HepG2 (cell line): Measurements from ENCODE around the gene CTNNBL1. TPM values are rescaled to one million over a fixed set of nuclear protein-coding genes. Genes with fewer than 3 reads are reported as not detected.
A peak's percentile ranks its signal among the peaks of the same experiment; 100 is the strongest.

ENCODE experiments used
- ATAC-seq: fragments of 200-7000 bp; cut with Tn5 transposase; 3 replicates; pipeline ENCODE4 v1.9.1; 2020; ENCODE audit warnings: mild to moderate bottlenecking, moderate library complexity
- BruUV-seq: library from RNA; stranded (reverse); fragments of 400-500 nt; replicated peaks from 2 replicates; lab custom pipeline; 2021; lab: Mats Ljungman, UMichigan
- CTCF ChIA-PET: fragments of 300-600 bp; formaldehyde crosslinking; extraction: SDS; loops from one replicate; lab custom pipeline; 2021; ENCODE audit warnings: low total read pairs, inconsistent platforms, low intra/inter-chr PET ratio; lab: Yijun Ruan, JAX
- POLR2A ChIA-PET: fragments of 350-600 bp; sonication (Branson Sonifier 250); formaldehyde crosslinking; loops from one replicate; lab custom pipeline; 2020; ENCODE audit warnings: antibody characterized with exemption, inconsistent platforms; lab: Yijun Ruan, JAX
- DNase-seq: peaks from one replicate; pipeline ENCODE4 v3.0.0-alpha.2; 2015; ENCODE audit warnings: low spot score
- FAIRE-seq: peaks from 3 replicates; lab custom pipeline; 2011; peaks lifted over from hg19 to GRCh38; lab: Jason Lieb, UNC
- H2AFZ ChIP-seq: one replicate; pipeline ENCODE4 v1.6.1; 2011; ENCODE audit warnings: low read length, inconsistent platforms
- H3K27ac ChIP-seq: fragments of 300-600 bp; 3 replicates; pipeline ENCODE4 v1.8.0; 2011; ENCODE audit warnings: mixed run types, mild to moderate bottlenecking, mixed read lengths, low read length, inconsistent platforms; ENCODE audit not compliant: insufficient read depth; ENCODE audit errors: extremely low read length
- H3K27me3 ChIP-seq, 2 experiments: fragments of 200-600 bp in 1 of 2; 2 replicates in 1 of 2; 3 replicates in 1 of 2; pipeline versions ENCODE4 v1.6.0 to v1.8.0; 2011; ENCODE audit warnings: low read length in 2 of 2, mild to moderate bottlenecking in 2 of 2, moderate library complexity in 2 of 2, inconsistent platforms in 1 of 2; ENCODE audit not compliant: insufficient read depth in 2 of 2, control insufficient read depth in 1 of 2
- H3K36me3 ChIP-seq, 2 experiments: fragments of 200-600 bp in 1 of 2; replicated peaks in 1 of 2; 2 replicates in 1 of 2; 3 replicates in 1 of 2; pipeline versions ENCODE4 v1.5.1 to v1.8.0; 2011; ENCODE audit warnings: low read length in 2 of 2, inconsistent platforms in 1 of 2; ENCODE audit not compliant: insufficient read depth in 2 of 2, control insufficient read depth in 1 of 2
- H3K4me1 ChIP-seq: 2 replicates; pipeline ENCODE4 v1.5.1; 2012; ENCODE audit warnings: low read length, inconsistent platforms; ENCODE audit not compliant: insufficient read depth
- H3K4me2 ChIP-seq: 2 replicates; pipeline ENCODE4 v1.6.0; 2011; ENCODE audit warnings: low read depth, low read length, inconsistent platforms
- H3K4me3 ChIP-seq, 3 experiments: fragments of 200-600 bp in 1 of 3; sonication (generic), shearing (Covaris generic) in 1 of 3; replicated peaks in 1 of 3; 2 replicates each; pipeline ENCODE4 v1.5.1; 2011 to 2016; ENCODE audit warnings: low read length in 3 of 3, inconsistent platforms in 2 of 3, low read depth in 2 of 3, mild to moderate bottlenecking in 2 of 3, control low read depth in 1 of 3, mixed read lengths in 1 of 3; ENCODE audit not compliant: insufficient read depth in 1 of 3
- H3K79me2 ChIP-seq: one replicate; pipeline ENCODE4 v1.6.1; 2011; ENCODE audit warnings: low read length, inconsistent platforms; ENCODE audit not compliant: insufficient read depth
- H3K9ac ChIP-seq: 2 replicates; pipeline ENCODE4 v1.6.0; 2011; ENCODE audit warnings: mild to moderate bottlenecking, low read depth, low read length, inconsistent platforms; ENCODE audit not compliant: insufficient read depth
- H3K9me3 ChIP-seq: 2 replicates; pipeline ENCODE4 v1.5.1; 2012; ENCODE audit warnings: mild to moderate bottlenecking, low read length
- H4K20me1 ChIP-seq: 2 replicates; pipeline ENCODE4 v1.6.0; 2011; ENCODE audit warnings: inconsistent platforms, mild to moderate bottlenecking, low read length, moderate library complexity; ENCODE audit not compliant: insufficient read depth
- BCL6 ChIP-seq: IDR thresholded peaks from 2 replicates; pipeline ENCODE4 v1.6.1; 2016; ENCODE audit warnings: missing genetic modification reagents, missing compliant biosample characterization
- CCAR2 ChIP-seq: fragments of 200-400 bp; formaldehyde crosslinking; optimal IDR thresholded peaks from 2 replicates; pipeline ENCODE3; 2018; ENCODE audit warnings: low read depth, mild to moderate bottlenecking, low read length, moderate library complexity
- ZBTB40 ChIP-seq, 2 experiments: fragments of 450-650 bp in 1 of 2; sonication (generic) in 1 of 2; formaldehyde crosslinking in 1 of 2; IDR thresholded peaks; 2 replicates each; pipeline versions ENCODE4 v1.6.1 to v1.8.0; 2016 to 2022; ENCODE audit warnings: antibody characterized with exemption in 1 of 2, mild to moderate bottlenecking in 1 of 2, missing genetic modification reagents in 1 of 2
- ZFP91 ChIP-seq: sonication (generic); formaldehyde crosslinking; IDR thresholded peaks from 2 replicates; pipeline ENCODE4 v1.9.0; 2022; ENCODE audit warnings: missing genetic modification reagents, mild to moderate bottlenecking, borderline replicate concordance
- ZNF224 ChIP-seq: sonication (generic); formaldehyde crosslinking; IDR thresholded peaks from 2 replicates; pipeline ENCODE4 v1.5.0; 2020; ENCODE audit warnings: mild to moderate bottlenecking, missing genetic modification reagents
- ZNF580 ChIP-seq: IDR thresholded peaks from 2 replicates; pipeline ENCODE4 v1.6.1; 2016; ENCODE audit warnings: low read depth, borderline replicate concordance
- ZNF691 ChIP-seq: sonication (generic); formaldehyde crosslinking; IDR thresholded peaks from 2 replicates; pipeline ENCODE4 v1.4.0; 2020; ENCODE audit warnings: missing genetic modification reagents, low read depth, mild to moderate bottlenecking, borderline replicate concordance
- ZNF768 ChIP-seq: sonication (generic); formaldehyde crosslinking; IDR thresholded peaks from 2 replicates; pipeline ENCODE4 v1.4.0; 2020; ENCODE audit warnings: missing genetic modification reagents
- ZNF772 ChIP-seq: sonication (generic); formaldehyde crosslinking; IDR thresholded peaks from 2 replicates; pipeline ENCODE4 v1.5.0; 2020; ENCODE audit warnings: mild to moderate bottlenecking, missing genetic modification reagents
- ZNF883 ChIP-seq: sonication (generic); formaldehyde crosslinking; IDR thresholded peaks from 2 replicates; pipeline ENCODE4 v1.5.1; 2020; ENCODE audit warnings: mild to moderate bottlenecking, missing genetic modification reagents; ENCODE audit errors: not compliant biosample characterization
- WGBS: methylation state at CpG from one replicate; pipeline ENCODE4 v1.1.6; 2017; ENCODE audit warnings: low lambda C conversion rate; 5-methylcytosine and 5-hydroxymethylcytosine counted together
- in situ Hi-C: cut with HindIII; loops from 2 replicates; pipeline ENCODE4 v1.10.0; 2017; ENCODE audit warnings: low pct_unique_long_range_greater_than_20kb; ENCODE audit not compliant: extremely low pct_ligation_motif_present
- intact Hi-C: fragments of 100-400 bp; cut with micrococcal nuclease; formaldehyde crosslinking; loops from one replicate; pipeline ENCODE4 v1.10.0; 2022; ENCODE audit not compliant: unreplicated experiment
- polyA plus RNA-seq, 8 experiments: library from polyadenylated mRNA; depleted of rRNA in 3 of 8; stranded (reverse) in 7 of 8; unstranded in 1 of 8; fragments of >200 nt; fragmentation: Illumina TruSeq in 4 of 8; extraction: Trizol in 4 of 8; gene quantifications; 2 replicates each; pipeline versions ENCODE4 v1.2.1 to v1.2.3, GENCODE V29; 2011 to 2016; ENCODE audit warnings: low read depth in 4 of 8, missing spikeins in 1 of 8, mixed read lengths in 1 of 8; ENCODE audit not compliant: insufficient read depth in 1 of 8
- total RNA-seq, 5 experiments: library from RNA; depleted of rRNA; stranded (reverse); fragments of >200 nt; fragmentation: Illumina TruSeq; extraction: Trizol; gene quantifications; 2 replicates each; pipeline ENCODE4 v1.2.3, GENCODE V29; 2016; ENCODE audit warnings: low read depth in 1 of 5

CTNNBL1 gene
- total and polyA plus RNA-seq, 2 of the 13 experiments (the other 11 are each of a cell fraction or from before 2014, with no cell fraction given), result 49.3 to 94.6 TPM

GRCh38 chr20:37896932-37897548 lies 203.2 kb downstream of the CTNNBL1 start:
- in situ Hi-C loops, result loop anchor here (5.0 to 10.0 kb wide), 2 partner anchors 242 to 330 kb away; no protein-coding TSS in a partner anchor
- 18% methylated on average over 12 of the region's 12 CpGs for WGBS
- Histone ChIP-seq H2AFZ (no peak overlapping the region), H4K20me1 (peaks cover 3% of the 10 kb centered on the region; the same call in 1 of the 2 replicates), H3K27me3 (peaks cover 5 to 33% of the 10 kb centered on the region in 2 experiments; a peak in 4 of 5 replicates), H3K4me1 (0 out of 2 replicates have a peak, but pooled peaks cover 10% of the 10 kb centered on the region), H3K79me2 (no peaks in the 10 kb centered on the region), H3K4me2 (peak overlapping the region; percentile 69), H3K4me3 (peak overlapping the region in 2 of 3 experiments; percentile 34 to 46; a peak in 3 of 6 replicates), H3K27ac (no peak overlapping the region), H3K36me3 (no peaks in the 10 kb centered on the region), H3K9ac (0 out of 2 replicates have a peak overlapping the region, but pooled peaks have one; percentile 16), H3K9me3 (no peaks in the 10 kb centered on the region)
- intact Hi-C loops, result loop anchor here (1.0 to 10.0 kb wide), 2 partner anchors 245 to 332 kb away; no protein-coding TSS in a partner anchor
- ATAC-seq, result peak; percentile 89
- BruUV-seq, result no TSS peak
- POLR2A ChIA-PET, result no interaction called here
- FAIRE-seq, result peak; percentile 26
- CTCF ChIA-PET, result interaction anchor here (1.7 kb wide), 1 partner anchor 245 kb away, joined by 11 read pairs; no protein-coding TSS in a partner anchor
- no peak for DNase-seq
- no peak for TF ChIP-seq ZNF772 (CRISPR knock-in tag)
- 0 out of 2 replicates have a peak, but pooled peaks have one; percentile 25 for TF ChIP-seq ZNF768 (CRISPR knock-in tag)
- peak; percentile 67; the same call in 1 of the 2 replicates for TF ChIP-seq ZNF691
- TF ChIP-seq ZNF883 (CRISPR knock-in tag), result peak; percentile 66
- TF ChIP-seq BCL6 (CRISPR knock-in tag), result 0 out of 2 replicates have a peak, but pooled peaks have one; percentile 32
- TF ChIP-seq ZFP91 (CRISPR knock-in tag), result peak; percentile 37; the same call in 1 of the 2 replicates
- peak; percentile 48; the same call in 1 of the 2 replicates for TF ChIP-seq ZNF580 (CRISPR knock-in tag)
- no peak for TF ChIP-seq ZNF224
- TF ChIP-seq CCAR2, result no peak
- TF ChIP-seq ZBTB40 (IDR thresholded peaks at IDR 0.05), result no peak
- TF ChIP-seq ZBTB40 (CRISPR knock-in tag; IDR thresholded peaks at IDR 0.05), result no peak
